Endothelial cell of umbilical vein (primary cell): ENCODE measurements around the gene LMBRD1. TPM values are rescaled to one million over a fixed set of nuclear protein-coding genes. Genes with fewer than 3 reads are reported as not detected.

Experiments used
- BruUV-seq: library from RNA; stranded (reverse); fragments of 400-500 nt; replicated peaks from 2 replicates; lab custom pipeline; 2021; lab: Mats Ljungman, UMichigan
- CTCF ChIA-PET: fragments of 300-600, 350-600 bp; sonication (Branson Sonifier 250); formaldehyde crosslinking; loops from one replicate; lab custom pipeline; 2021; ENCODE audit warnings: antibody characterized with exemption, inconsistent platforms; lab: Charles Lee
- POLR2A ChIA-PET: fragments of 300-600, 350-600 bp; sonication (Branson Sonifier 250); formaldehyde crosslinking; loops from one replicate; lab custom pipeline; 2021; ENCODE audit warnings: antibody characterized with exemption, inconsistent platforms; lab: Charles Lee
- DNase-seq: peaks from one replicate; pipeline ENCODE4 v3.0.0-alpha.2; 2011; ENCODE audit warnings: low read depth, low spot score
- FAIRE-seq: peaks from 2 replicates; lab custom pipeline; 2011; peaks lifted over from hg19 to GRCh38; lab: Jason Lieb, UNC
- H2AFZ ChIP-seq: 2 replicates; pipeline ENCODE4 v1.6.0; 2012; ENCODE audit warnings: low read depth, low read length, control low read depth, inconsistent platforms
- H3K27ac ChIP-seq: 2 replicates; pipeline ENCODE4 v1.5.1; 2011; ENCODE audit warnings: low read depth, mild to moderate bottlenecking, control low read depth, low read length, moderate library complexity; ENCODE audit not compliant: insufficient read depth
- H3K27me3 ChIP-seq, 2 experiments: 2 replicates each; pipeline versions ENCODE4 v1.6.0 to v1.6.1; 2011; ENCODE audit warnings: low read length in 2 of 2, mixed read lengths in 1 of 2; ENCODE audit not compliant: control insufficient read depth in 2 of 2, insufficient read depth in 2 of 2
- H3K36me3 ChIP-seq, 2 experiments: 2 replicates in 1 of 2; 3 replicates in 1 of 2; pipeline ENCODE4 v1.5.1; 2011; ENCODE audit warnings: low read length in 2 of 2, mild to moderate bottlenecking in 1 of 2, moderate library complexity in 1 of 2; ENCODE audit not compliant: control insufficient read depth in 2 of 2, insufficient read depth in 2 of 2; ENCODE audit errors: extremely low read depth in 1 of 2
- H3K4me1 ChIP-seq: 3 replicates; pipeline ENCODE4 v1.5.1; 2011; ENCODE audit warnings: mild to moderate bottlenecking, low read length; ENCODE audit not compliant: control insufficient read depth, insufficient read depth; ENCODE audit errors: extremely low read depth
- H3K4me2 ChIP-seq: 2 replicates; pipeline ENCODE4 v1.6.1; 2011; ENCODE audit warnings: low read length, control low read depth, mixed read lengths; ENCODE audit not compliant: insufficient read depth
- H3K4me3 ChIP-seq, 3 experiments: fragments of 200-600 bp in 1 of 3; sonication (generic), shearing (Covaris generic) in 1 of 3; replicated peaks in 1 of 3; 2 replicates each; pipeline ENCODE4 v1.5.1; 2011 to 2016; ENCODE audit warnings: control low read depth in 3 of 3, low read length in 3 of 3, mild to moderate bottlenecking in 2 of 3, inconsistent platforms in 1 of 3, low read depth in 1 of 3, moderate library complexity in 1 of 3; ENCODE audit not compliant: insufficient read depth in 1 of 3
- H3K79me2 ChIP-seq: 2 replicates; pipeline ENCODE4 v1.6.0; 2012; ENCODE audit warnings: low read length, inconsistent platforms; ENCODE audit not compliant: control insufficient read depth, insufficient read depth
- H3K9ac ChIP-seq: replicated peaks from 2 replicates; pipeline ENCODE3; 2011; ENCODE audit warnings: low read length, control low read depth; ENCODE audit not compliant: insufficient read depth; ENCODE audit errors: extremely low read depth
- H3K9me1 ChIP-seq: replicated peaks from 3 replicates; pipeline ENCODE4 v1.6.0; 2011; ENCODE audit warnings: mild to moderate bottlenecking, low read length; ENCODE audit not compliant: control insufficient read depth, insufficient read depth; ENCODE audit errors: extremely low read depth
- H3K9me3 ChIP-seq: replicated peaks from 2 replicates; pipeline ENCODE4 v1.5.1; 2012; ENCODE audit warnings: low read length, inconsistent platforms; ENCODE audit not compliant: control insufficient read depth, insufficient read depth
- H4K20me1 ChIP-seq: replicated peaks from 2 replicates; pipeline ENCODE3; 2011; ENCODE audit warnings: mild to moderate bottlenecking, low read length; ENCODE audit not compliant: control insufficient read depth, insufficient read depth; ENCODE audit errors: extremely low read depth
- EZH2 ChIP-seq: IDR thresholded peaks from 2 replicates; pipeline ENCODE4 v1.6.1; 2012; ENCODE audit warnings: borderline replicate concordance, low read depth, mild to moderate bottlenecking, moderate library complexity, low read length, inconsistent platforms; ENCODE audit not compliant: severe bottlenecking
- FOS ChIP-seq: IDR thresholded peaks from 2 replicates; pipeline ENCODE4 v1.6.1; 2011; ENCODE audit warnings: mild to moderate bottlenecking, low read length, moderate library complexity, borderline replicate concordance; ENCODE audit not compliant: insufficient read depth
- GATA2 ChIP-seq: IDR thresholded peaks from 2 replicates; pipeline ENCODE4 v1.7.0; 2011; ENCODE audit warnings: low read depth, mild to moderate bottlenecking, moderate library complexity, mixed read lengths, low read length; ENCODE audit not compliant: insufficient read length, insufficient read depth
- JUN ChIP-seq: IDR thresholded peaks from 2 replicates; pipeline ENCODE4 v1.6.1; 2011; ENCODE audit warnings: borderline replicate concordance, low read depth; ENCODE audit not compliant: insufficient read length, insufficient read depth
- MYC ChIP-seq: IDR thresholded peaks from one replicate; pipeline ENCODE4 v1.6.1; 2011; ENCODE audit warnings: mild to moderate bottlenecking, low read depth, low read length
- POLR2A ChIP-seq: IDR thresholded peaks from 2 replicates; pipeline ENCODE4 v1.6.1; 2012; ENCODE audit warnings: low read depth, mild to moderate bottlenecking, control low read depth, low read length
- POLR2AphosphoS5 ChIP-seq: IDR thresholded peaks from 2 replicates; pipeline ENCODE4 v1.6.1; 2012; ENCODE audit warnings: low read depth, mild to moderate bottlenecking, control low read depth, low read length, moderate library complexity; ENCODE audit not compliant: insufficient read depth
- dilution Hi-C: fragments of 300-500 bp; cut with MboI; formaldehyde crosslinking; loops from one replicate; pipeline ENCODE4 v1.15.0; 2019; ENCODE audit warnings: low sequenced_read_pairs; ENCODE audit not compliant: extremely low pct_ligation_motif_present
- intact Hi-C: fragments of 100-400 bp; cut with micrococcal nuclease; formaldehyde crosslinking; loops from one replicate; pipeline ENCODE4 v1.10.0; 2022
- polyA plus RNA-seq, 4 experiments: library from polyadenylated mRNA; depleted of rRNA in 3 of 4; stranded (reverse) in 3 of 4; unstranded in 1 of 4; fragments of >200 nt; gene quantifications; 2 replicates each; pipeline versions ENCODE4 v1.2.1 to v1.2.3, GENCODE V29; 2011 to 2012; ENCODE audit warnings: missing spikeins in 1 of 4
- total RNA-seq: library from RNA; stranded (reverse); gene quantifications from 2 replicates; pipeline ENCODE4 v1.2.3, GENCODE V29; 2021
- TF ChIP-seq, protein P1 (sequence below), 2 donors: IDR thresholded peaks; 1 replicate in 1 of 2; 2 replicates in 1 of 2; pipeline ENCODE4 v1.5.1; 2011; ENCODE audit warnings: low read length in 2 of 2, mild to moderate bottlenecking in 2 of 2, moderate library complexity in 2 of 2, control low read depth in 1 of 2, inconsistent platforms in 1 of 2, low read depth in 1 of 2; ENCODE audit not compliant: insufficient read depth in 1 of 2; ENCODE audit errors: extremely low read depth in 1 of 2
- TF ChIP-seq, protein P2 (sequence below): IDR thresholded peaks from 2 replicates; pipeline ENCODE4 v1.6.1; 2011; ENCODE audit not compliant: insufficient read depth, insufficient read length

The LMBRD1 gene
- total and polyA plus RNA-seq, 2 donors (not counting 3 experiments of a cell fraction or from before 2014, with no cell fraction given): 9.8 to 14.6 TPM

DNA sequence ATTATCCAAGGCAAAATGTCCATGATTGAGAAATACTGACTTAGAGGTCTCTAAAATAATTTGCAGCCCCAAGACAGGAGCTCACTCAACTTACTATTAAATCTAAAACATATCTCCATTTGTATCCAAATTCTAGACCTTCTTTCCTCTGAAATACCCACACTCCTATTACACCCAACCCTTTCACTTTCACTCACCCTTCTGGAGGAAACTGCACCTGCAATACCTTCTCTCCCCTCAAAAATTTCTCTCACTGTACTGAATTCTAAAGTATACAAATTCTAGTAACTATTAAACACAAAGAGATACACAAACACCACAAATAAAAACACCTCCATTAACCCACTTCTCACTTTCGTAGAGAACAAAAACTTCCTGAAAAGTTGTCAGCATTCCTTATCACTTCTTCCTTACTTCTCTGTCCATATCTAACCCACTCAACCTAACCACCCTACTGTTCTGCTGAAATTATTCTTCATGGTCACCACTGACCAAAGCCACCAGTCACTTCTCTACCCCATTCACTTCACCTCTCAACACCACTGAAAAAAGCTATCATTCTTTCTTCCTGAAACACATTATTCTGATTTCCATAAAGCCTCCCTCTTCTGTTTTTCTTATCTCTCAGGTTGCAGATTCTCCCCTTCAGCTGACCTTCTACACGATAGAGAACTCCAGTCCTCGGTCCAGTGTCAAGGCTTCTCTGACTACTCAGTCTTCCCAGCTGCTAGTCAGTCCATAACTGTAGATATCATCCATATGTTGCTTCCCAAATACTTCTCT lies 12.0 kb downstream of the LMBRD1 start:
- dilution Hi-C loops: no loop called here
- H3K4me3 ChIP-seq: no peak overlapping the region
- intact Hi-C loops: no loop called here
- H3K27ac ChIP-seq: no peak overlapping the region
- BruUV-seq: no TSS peak
- no peak overlapping the region for H3K4me2 ChIP-seq
- H3K9me3 ChIP-seq: no peaks in the 10 kb centered on the region
- FAIRE-seq: no peak
- H3K36me3 ChIP-seq: peaks cover 0 to 2% of the 10 kb centered on the region in 2 experiments
- CTCF ChIA-PET: interaction anchor here (1.2 kb wide), 1 partner anchor 12 kb away, joined by 6 read pairs; the partner anchor contains the start of gene LMBRD1
- POLR2A ChIA-PET: no interaction called here
- H2AFZ ChIP-seq: no peak overlapping the region
- no peak for TF ChIP-seq EZH2
- no peak for TF ChIP-seq JUN
- TF ChIP-seq POLR2AphosphoS5: no peak
- TF ChIP-seq, protein P1, sequence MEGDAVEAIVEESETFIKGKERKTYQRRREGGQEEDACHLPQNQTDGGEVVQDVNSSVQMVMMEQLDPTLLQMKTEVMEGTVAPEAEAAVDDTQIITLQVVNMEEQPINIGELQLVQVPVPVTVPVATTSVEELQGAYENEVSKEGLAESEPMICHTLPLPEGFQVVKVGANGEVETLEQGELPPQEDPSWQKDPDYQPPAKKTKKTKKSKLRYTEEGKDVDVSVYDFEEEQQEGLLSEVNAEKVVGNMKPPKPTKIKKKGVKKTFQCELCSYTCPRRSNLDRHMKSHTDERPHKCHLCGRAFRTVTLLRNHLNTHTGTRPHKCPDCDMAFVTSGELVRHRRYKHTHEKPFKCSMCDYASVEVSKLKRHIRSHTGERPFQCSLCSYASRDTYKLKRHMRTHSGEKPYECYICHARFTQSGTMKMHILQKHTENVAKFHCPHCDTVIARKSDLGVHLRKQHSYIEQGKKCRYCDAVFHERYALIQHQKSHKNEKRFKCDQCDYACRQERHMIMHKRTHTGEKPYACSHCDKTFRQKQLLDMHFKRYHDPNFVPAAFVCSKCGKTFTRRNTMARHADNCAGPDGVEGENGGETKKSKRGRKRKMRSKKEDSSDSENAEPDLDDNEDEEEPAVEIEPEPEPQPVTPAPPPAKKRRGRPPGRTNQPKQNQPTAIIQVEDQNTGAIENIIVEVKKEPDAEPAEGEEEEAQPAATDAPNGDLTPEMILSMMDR (IDR thresholded peaks at IDR 0.05; ENCODE audit: extremely low read depth in 1 of 2, insufficient read depth in 1 of 2, low read depth in 1 of 2, low read length in 2 of 2): no peak
- no peak for TF ChIP-seq FOS
- TF ChIP-seq, protein P2, sequence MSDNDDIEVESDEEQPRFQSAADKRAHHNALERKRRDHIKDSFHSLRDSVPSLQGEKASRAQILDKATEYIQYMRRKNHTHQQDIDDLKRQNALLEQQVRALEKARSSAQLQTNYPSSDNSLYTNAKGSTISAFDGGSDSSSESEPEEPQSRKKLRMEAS: no peak
- no peak for TF ChIP-seq GATA2
- no peak for TF ChIP-seq POLR2A
- no peak for TF ChIP-seq MYC
- H3K4me1 ChIP-seq: no peaks in the 10 kb centered on the region
- no peaks in the 10 kb centered on the region for H3K79me2 ChIP-seq
- H3K9me1 ChIP-seq: no peaks in the 10 kb centered on the region
- no peaks in the 10 kb centered on the region for H4K20me1 ChIP-seq
- no peak for DNase-seq
- H3K27me3 ChIP-seq: no peaks in the 10 kb centered on the region
- H3K9ac ChIP-seq: no peak overlapping the region
